SHP77 (cell line): ENCODE data around the gene FBXO17.
"Not testable (repeated sequence)": the region's sequence is repeated elsewhere in the genome, so short reads cannot be mapped to it uniquely, and the experiment has no call there.

Experiments used
- DNase-seq, 2 experiments: peaks; one replicate each; lab custom pipeline; 2025; lab: John Stamatoyannopoulos, UW

Gene FBXO17

GRCh38 chr19:38944981-38945506 is 30.5 kb downstream of the FBXO17 start:
- peak; percentile 58 to 72 for DNase-seq

GRCh38 chr19:38942471-38943181 is 32.9 kb downstream of the FBXO17 start:
- DNase-seq = no peak

- no peak for DNase-seq
Measured at GRCh38 chr19:38941979-38942378, 33.6 kb downstream of the FBXO17 start.

GRCh38 chr19:38941466-38941865 is 34.1 kb downstream of the FBXO17 start:
- not testable (repeated sequence) for DNase-seq

- no peak for DNase-seq
Measured at GRCh38 chr19:38939957-38940356, 35.6 kb downstream of the FBXO17 start.

- DNase-seq = no peak
Measured at GRCh38 chr19:38933544-38933943, 42.0 kb downstream of the FBXO17 start.

GRCh38 chr19:38932425-38933179 is 42.9 kb downstream of the FBXO17 start:
- peak; percentile 43 to 63 for DNase-seq

- DNase-seq = no peak
Measured at GRCh38 chr19:38931521-38931793, 44.1 kb downstream of the FBXO17 start.

- peak; percentile 99 to 100 for DNase-seq
Measured at GRCh38 chr19:38930776-38931520, 44.6 kb downstream of the FBXO17 start, which contains the start of gene MRPS12. Gene MRPS12, plus strand, starts transcription at chr19:38930944. Its CDS starts 351 bp downstream, at chr19:38931295.

GRCh38 chr19:38929929-38930775 is 45.4 kb downstream of the FBXO17 start, which contains the start of gene SARS2:
Gene SARS2, minus strand, starts transcription at chr19:38930763. Its CDS starts 27 bp downstream, at chr19:38930736.
- peak; percentile 94 to 97 for DNase-seq

- DNase-seq = no peak
Measured at GRCh38 chr19:38928391-38929001, 47.0 kb downstream of the FBXO17 start.

GRCh38 chr19:38924388-38924787 is 51.2 kb downstream of the FBXO17 start:
- DNase-seq = no peak

GRCh38 chr19:38922482-38922881 is 53.1 kb downstream of the FBXO17 start:
- DNase-seq = no peak

- DNase-seq = no peak
Measured at GRCh38 chr19:38921420-38922274, 53.9 kb downstream of the FBXO17 start.

- no peak for DNase-seq
Measured at GRCh38 chr19:38920602-38921419, 54.7 kb downstream of the FBXO17 start.

GRCh38 chr19:38919837-38920601 is 55.5 kb downstream of the FBXO17 start:
- DNase-seq = no peak

- DNase-seq = no peak
Measured at GRCh38 chr19:38918526-38918925, 57.0 kb downstream of the FBXO17 start.

GRCh38 chr19:38917921-38918491 is 57.5 kb downstream of the FBXO17 start:
- peak; percentile 78 to 79 for DNase-seq
